Gastroesophageal sphincter (tissue), 3 donors: Measurements from ENCODE around the gene C10orf105.

ENCODE experiments used
- POLR2A ChIP-seq, 2 donors: fragments of 450-650 bp; IDR thresholded peaks; one replicate each; pipeline ENCODE4 v1.6.1; 2017; ENCODE audit warnings: antibody characterized with exemption in 2 of 2, mild to moderate bottlenecking in 2 of 2, moderate library complexity in 1 of 2
- TF ChIP-seq, protein P1 (sequence below), 4 experiments: fragments of 200-600 bp in 2 of 4; fragments of 450-650 bp in 2 of 4; sonication (generic) in 1 of 4; IDR thresholded peaks; one replicate each; pipeline ENCODE4 v1.5.1; 2017 to 2019; ENCODE audit warnings: antibody characterized with exemption in 4 of 4, mild to moderate bottlenecking in 2 of 4, moderate library complexity in 2 of 4

DNA sequence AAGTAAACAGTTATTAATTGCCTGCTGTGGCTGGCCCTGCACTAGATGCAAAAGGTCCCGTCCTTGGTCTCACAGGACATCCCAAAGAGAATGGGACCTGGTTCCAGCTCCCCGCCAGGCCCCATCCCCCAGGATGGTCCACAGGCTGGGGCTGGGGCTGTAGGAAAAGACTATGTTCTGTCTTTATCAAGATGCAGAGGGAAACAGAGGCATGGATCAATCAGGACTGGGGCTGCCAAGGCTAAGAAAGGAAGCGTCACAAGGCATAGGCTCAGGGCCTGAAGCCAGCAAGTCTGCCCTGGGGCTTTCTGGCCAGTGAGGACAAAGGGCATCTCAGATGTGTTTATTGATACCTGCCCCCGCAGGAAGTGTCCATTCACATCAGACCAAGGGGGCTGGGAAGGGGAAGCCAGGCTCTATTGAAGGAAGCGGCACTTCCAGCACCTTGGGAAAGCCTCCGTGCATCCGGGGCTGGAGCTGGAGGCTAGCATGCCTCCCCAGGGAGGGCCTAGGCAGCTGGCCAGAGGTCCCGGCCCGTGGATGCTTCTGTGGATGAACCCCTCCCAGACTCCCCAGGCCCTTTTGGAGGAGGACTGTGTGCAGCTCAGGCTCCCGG lies 48.0 kb upstream of the C10orf105 start:
- TF ChIP-seq, protein P1, sequence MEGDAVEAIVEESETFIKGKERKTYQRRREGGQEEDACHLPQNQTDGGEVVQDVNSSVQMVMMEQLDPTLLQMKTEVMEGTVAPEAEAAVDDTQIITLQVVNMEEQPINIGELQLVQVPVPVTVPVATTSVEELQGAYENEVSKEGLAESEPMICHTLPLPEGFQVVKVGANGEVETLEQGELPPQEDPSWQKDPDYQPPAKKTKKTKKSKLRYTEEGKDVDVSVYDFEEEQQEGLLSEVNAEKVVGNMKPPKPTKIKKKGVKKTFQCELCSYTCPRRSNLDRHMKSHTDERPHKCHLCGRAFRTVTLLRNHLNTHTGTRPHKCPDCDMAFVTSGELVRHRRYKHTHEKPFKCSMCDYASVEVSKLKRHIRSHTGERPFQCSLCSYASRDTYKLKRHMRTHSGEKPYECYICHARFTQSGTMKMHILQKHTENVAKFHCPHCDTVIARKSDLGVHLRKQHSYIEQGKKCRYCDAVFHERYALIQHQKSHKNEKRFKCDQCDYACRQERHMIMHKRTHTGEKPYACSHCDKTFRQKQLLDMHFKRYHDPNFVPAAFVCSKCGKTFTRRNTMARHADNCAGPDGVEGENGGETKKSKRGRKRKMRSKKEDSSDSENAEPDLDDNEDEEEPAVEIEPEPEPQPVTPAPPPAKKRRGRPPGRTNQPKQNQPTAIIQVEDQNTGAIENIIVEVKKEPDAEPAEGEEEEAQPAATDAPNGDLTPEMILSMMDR (IDR thresholded peaks at IDR 0.05): no peak
- TF ChIP-seq POLR2A (IDR thresholded peaks at IDR 0.05): no peak
